Esophagus muscularis mucosa (tissue), 4 donors: ENCODE results near the gene OR10A4. TPM values are rescaled to one million over a fixed set of nuclear protein-coding genes. Genes with fewer than 3 reads are reported as not detected.

ENCODE experiments used
- DNase-seq: peaks from one replicate; pipeline ENCODE4 v3.0.0-alpha.2; 2017; ENCODE audit errors: extremely low spot score
- H3K27ac ChIP-seq, 4 donors: fragments of 200-600 bp; sonication (generic); replicated peaks in 1 of 4; 1 replicate in 3 of 4; 2 replicates in 1 of 4; pipeline ENCODE4 v1.5.1; 2016 to 2019; ENCODE audit warnings: mild to moderate bottlenecking in 1 of 4
- H3K27me3 ChIP-seq, 4 donors: fragments of 200-600 bp; sonication (generic); one replicate each; pipeline versions ENCODE4 v1.5.1 to v1.6.0; 2016 to 2019
- H3K36me3 ChIP-seq, 4 donors: fragments of 200-600 bp; sonication (generic); one replicate each; pipeline ENCODE4 v1.5.1; 2016 to 2019
- H3K4me1 ChIP-seq, 4 donors: fragments of 200-600 bp; sonication (generic); one replicate each; pipeline ENCODE4 v1.5.1; 2016 to 2019
- H3K4me3 ChIP-seq, 4 donors: fragments of 200-600 bp; sonication (generic); 1 replicate in 2 of 4; 2 replicates in 2 of 4; pipeline ENCODE4 v1.5.1; 2016 to 2019; ENCODE audit warnings: mild to moderate bottlenecking in 4 of 4, moderate library complexity in 1 of 4
- H3K9me3 ChIP-seq, 4 donors: fragments of 200-600 bp; sonication (generic); 1 replicate in 3 of 4; 2 replicates in 1 of 4; pipeline ENCODE4 v1.5.1; 2016 to 2019
- EP300 ChIP-seq: sonication (generic); formaldehyde crosslinking; IDR thresholded peaks from one replicate; pipeline ENCODE4 v1.6.1; 2017; ENCODE audit warnings: antibody characterized with exemption
- POLR2A ChIP-seq: fragments of 450-650 bp; IDR thresholded peaks from one replicate; pipeline ENCODE4 v1.6.1; 2017; ENCODE audit warnings: antibody characterized with exemption, moderate library complexity, mild to moderate bottlenecking, low read depth
- POLR2AphosphoS5 ChIP-seq, 2 donors: sonication (generic); formaldehyde crosslinking; IDR thresholded peaks; one replicate each; pipeline ENCODE4 v1.6.1; 2017; ENCODE audit warnings: antibody characterized with exemption in 2 of 2
- WGBS: methylation state at CpG from one replicate; pipeline ENCODE4 v1.1.5; 2018; 5-methylcytosine and 5-hydroxymethylcytosine counted together
- intact Hi-C: fragments of 100-400 bp; cut with DNase I; formaldehyde crosslinking; loops from one replicate; pipeline ENCODE4 v1.15.1; 2023
- total RNA-seq, 4 donors: library from RNA; depleted of rRNA; stranded (reverse); fragments of >200 nt; gene quantifications; one replicate each; pipeline versions ENCODE4 v1.1.0 to v1.2.1, GENCODE V29; 2016
- TF ChIP-seq, protein P1 (sequence below), 3 experiments: fragments of 200-600 bp in 2 of 3; fragments of 450-650 bp in 1 of 3; sonication (generic) in 2 of 3; IDR thresholded peaks; one replicate each; pipeline ENCODE4 v1.5.1; 2017 to 2019; ENCODE audit warnings: antibody characterized with exemption in 3 of 3, mild to moderate bottlenecking in 2 of 3, moderate library complexity in 1 of 3

The OR10A4 gene, protein sequence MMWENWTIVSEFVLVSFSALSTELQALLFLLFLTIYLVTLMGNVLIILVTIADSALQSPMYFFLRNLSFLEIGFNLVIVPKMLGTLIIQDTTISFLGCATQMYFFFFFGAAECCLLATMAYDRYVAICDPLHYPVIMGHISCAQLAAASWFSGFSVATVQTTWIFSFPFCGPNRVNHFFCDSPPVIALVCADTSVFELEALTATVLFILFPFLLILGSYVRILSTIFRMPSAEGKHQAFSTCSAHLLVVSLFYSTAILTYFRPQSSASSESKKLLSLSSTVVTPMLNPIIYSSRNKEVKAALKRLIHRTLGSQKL
- total RNA-seq, result not detected

DNA sequence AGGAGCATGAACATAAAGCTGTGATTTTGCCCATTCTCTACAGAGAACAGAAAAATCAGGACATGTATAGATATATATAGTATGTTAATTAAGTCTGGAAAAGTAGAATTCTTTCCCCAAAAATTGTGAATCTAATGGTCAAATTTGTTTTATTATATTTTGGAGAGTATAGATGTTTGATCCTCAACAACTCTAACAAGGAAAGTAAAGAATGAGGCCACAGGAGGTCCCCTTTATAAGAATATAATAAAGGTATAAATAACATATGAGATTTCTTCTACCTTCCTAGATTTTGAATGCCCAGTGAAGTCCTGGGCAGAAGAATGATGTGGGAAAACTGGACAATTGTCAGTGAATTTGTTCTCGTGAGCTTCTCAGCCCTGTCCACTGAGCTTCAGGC lies at the start of gene OR10A4:
Gene OR10A4, plus strand, starts transcription at position 301 of the 400 bp plus-strand sequence. Its CDS starts 23 bp downstream, at position 324.
- Histone ChIP-seq H3K27ac (no peak within 1 kb of the TSS), H3K4me3 (no peak within 1 kb of the TSS), H3K27me3 (no peaks in the 10 kb centered on the region), H3K9me3 (peaks cover 0 to 3% (median 0%) of the 10 kb centered on the region in 4 donors), H3K36me3 (no peaks in the 10 kb centered on the region), H3K4me1 (no peaks in the 10 kb centered on the region)
- WGBS, result 95% methylated on average over 1 of the region's 1 CpG
- TF ChIP-seq POLR2A (no peak), EP300 (no peak), POLR2AphosphoS5 (IDR thresholded peaks at IDR 0.05) (no peak)
- TF ChIP-seq, protein P1, sequence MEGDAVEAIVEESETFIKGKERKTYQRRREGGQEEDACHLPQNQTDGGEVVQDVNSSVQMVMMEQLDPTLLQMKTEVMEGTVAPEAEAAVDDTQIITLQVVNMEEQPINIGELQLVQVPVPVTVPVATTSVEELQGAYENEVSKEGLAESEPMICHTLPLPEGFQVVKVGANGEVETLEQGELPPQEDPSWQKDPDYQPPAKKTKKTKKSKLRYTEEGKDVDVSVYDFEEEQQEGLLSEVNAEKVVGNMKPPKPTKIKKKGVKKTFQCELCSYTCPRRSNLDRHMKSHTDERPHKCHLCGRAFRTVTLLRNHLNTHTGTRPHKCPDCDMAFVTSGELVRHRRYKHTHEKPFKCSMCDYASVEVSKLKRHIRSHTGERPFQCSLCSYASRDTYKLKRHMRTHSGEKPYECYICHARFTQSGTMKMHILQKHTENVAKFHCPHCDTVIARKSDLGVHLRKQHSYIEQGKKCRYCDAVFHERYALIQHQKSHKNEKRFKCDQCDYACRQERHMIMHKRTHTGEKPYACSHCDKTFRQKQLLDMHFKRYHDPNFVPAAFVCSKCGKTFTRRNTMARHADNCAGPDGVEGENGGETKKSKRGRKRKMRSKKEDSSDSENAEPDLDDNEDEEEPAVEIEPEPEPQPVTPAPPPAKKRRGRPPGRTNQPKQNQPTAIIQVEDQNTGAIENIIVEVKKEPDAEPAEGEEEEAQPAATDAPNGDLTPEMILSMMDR (IDR thresholded peaks at IDR 0.05), result no peak
- intact Hi-C loops, result no loop called here
- no peak for DNase-seq

DNA sequence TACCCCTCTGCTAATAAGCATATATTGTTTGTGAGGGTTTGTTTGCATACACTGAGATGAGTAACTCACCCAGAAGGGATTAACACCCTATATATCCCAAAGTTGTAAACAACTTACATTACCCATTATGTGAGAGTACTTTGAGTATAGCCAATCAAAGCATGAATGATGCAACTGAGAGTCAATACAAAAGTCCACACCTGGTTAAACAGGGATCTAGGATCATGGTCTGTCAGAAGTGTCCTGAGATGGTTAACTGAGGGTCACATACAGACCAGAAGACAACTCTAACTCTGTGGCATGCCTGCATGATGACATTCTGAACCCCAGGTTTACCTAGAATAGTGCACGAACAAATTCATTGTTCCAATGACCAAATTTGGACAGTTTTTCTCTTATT lies 48.3 kb upstream of the OR10A4 start:
- Histone ChIP-seq H3K36me3 (no peaks in the 10 kb centered on the region), H3K27ac (no peak overlapping the region), H3K9me3 (no peaks in the 10 kb centered on the region), H3K27me3 (no peaks in the 10 kb centered on the region), H3K4me3 (no peak overlapping the region), H3K4me1 (no peaks in the 10 kb centered on the region)
- intact Hi-C loops, result no loop called here
- TF ChIP-seq, protein P1 (IDR thresholded peaks at IDR 0.05), result no peak
- TF ChIP-seq EP300, result no peak
- DNase-seq, result no peak
- 94% methylated on average over 1 of the region's 1 CpG for WGBS

DNA sequence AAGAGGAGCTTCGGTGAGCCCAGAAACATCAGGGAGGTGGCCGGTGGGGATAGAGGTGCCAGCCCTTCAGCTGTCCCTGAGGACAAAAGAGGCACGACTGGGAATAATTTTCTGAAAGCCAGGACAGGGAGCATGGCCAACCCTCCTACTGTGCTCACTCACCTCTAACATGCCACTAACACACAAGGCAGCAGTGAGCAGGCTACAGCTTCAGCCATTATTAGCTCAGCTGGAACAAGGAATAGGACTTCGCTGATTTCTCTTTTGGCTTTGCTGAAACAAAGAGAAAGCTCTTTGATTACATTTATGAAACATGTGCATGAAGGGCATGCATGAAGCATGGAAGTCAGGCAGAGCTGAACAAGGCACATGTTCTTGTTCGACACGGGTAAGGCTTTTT lies 43.1 kb upstream of the OR10A4 start:
- DNase-seq, result no peak
- no peaks in the 10 kb centered on the region for H3K4me1 ChIP-seq
- no peaks in the 10 kb centered on the region for H3K36me3 ChIP-seq
- no peak overlapping the region for H3K27ac ChIP-seq
- H3K9me3 ChIP-seq, result no peaks in the 10 kb centered on the region
- no peak overlapping the region for H3K4me3 ChIP-seq
- intact Hi-C loops, result no loop called here
- TF ChIP-seq POLR2A, result no peak
- TF ChIP-seq, protein P1 (IDR thresholded peaks at IDR 0.05), result no peak
- TF ChIP-seq EP300, result no peak
- TF ChIP-seq POLR2AphosphoS5 (IDR thresholded peaks at IDR 0.05), result no peak
- WGBS, result 76% methylated on average over 5 of the region's 6 CpGs
- H3K27me3 ChIP-seq, result no peaks in the 10 kb centered on the region

DNA sequence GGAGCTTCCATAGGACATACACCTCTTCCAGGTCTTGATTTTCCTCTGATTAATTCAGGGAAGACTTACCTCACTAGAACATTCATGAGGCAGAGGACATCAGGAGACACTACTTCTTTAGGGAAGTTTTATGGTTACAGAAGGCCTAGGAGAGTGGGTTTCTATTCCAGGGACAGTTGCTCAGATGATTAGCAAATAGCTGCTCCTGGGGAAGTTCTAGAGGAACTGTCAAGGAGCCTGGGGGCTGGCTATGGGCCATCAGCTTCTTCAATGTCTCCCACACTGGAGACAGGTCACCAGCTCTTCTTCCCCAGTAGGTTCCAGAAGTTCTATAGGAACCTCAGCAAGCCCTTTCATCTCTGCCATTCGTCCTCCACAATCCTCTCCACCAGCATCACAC lies 42.4 kb upstream of the OR10A4 start:
- Histone ChIP-seq H3K9me3 (no peaks in the 10 kb centered on the region), H3K36me3 (no peaks in the 10 kb centered on the region), H3K27ac (no peak overlapping the region), H3K27me3 (no peaks in the 10 kb centered on the region), H3K4me1 (no peaks in the 10 kb centered on the region), H3K4me3 (no peak overlapping the region)
- 67% methylated on average over 1 of the region's 1 CpG for WGBS
- intact Hi-C loops, result no loop called here
- TF ChIP-seq POLR2A (no peak), EP300 (no peak), POLR2AphosphoS5 (IDR thresholded peaks at IDR 0.05) (no peak)
- TF ChIP-seq, protein P1 (IDR thresholded peaks at IDR 0.05), result no peak
- no peak for DNase-seq

DNA sequence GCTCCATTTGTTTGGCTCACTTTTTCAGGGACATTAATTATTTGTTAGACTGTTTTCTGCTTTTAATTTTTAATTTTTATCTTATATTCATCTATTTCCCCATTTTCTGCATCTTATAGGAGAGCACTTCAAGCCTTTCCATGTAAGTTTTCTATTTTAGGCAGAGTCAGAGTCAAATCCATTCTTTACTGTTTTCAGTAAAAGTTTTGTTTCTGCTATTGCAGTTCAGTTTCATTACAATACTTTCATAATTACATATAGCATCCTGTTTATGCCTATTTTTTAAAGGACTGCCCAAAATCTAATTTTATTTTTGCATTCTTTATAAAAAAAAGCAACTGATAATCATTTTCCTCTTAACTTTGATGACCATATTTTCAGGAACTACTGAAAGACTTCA lies 34.7 kb upstream of the OR10A4 start:
- Histone ChIP-seq H3K36me3 (no peaks in the 10 kb centered on the region), H3K4me1 (no peaks in the 10 kb centered on the region), H3K4me3 (no peak overlapping the region), H3K9me3 (no peaks in the 10 kb centered on the region), H3K27ac (no peak overlapping the region), H3K27me3 (peaks cover 0 to 3% (median 0%) of the 10 kb centered on the region in 4 donors)
- DNase-seq, result no peak
- no peak for TF ChIP-seq POLR2AphosphoS5 (IDR thresholded peaks at IDR 0.05)
- TF ChIP-seq, protein P1 (IDR thresholded peaks at IDR 0.05), result no peak
- no peak for TF ChIP-seq EP300
- no peak for TF ChIP-seq POLR2A
- intact Hi-C loops, result no loop called here
